Endothelial cell of umbilical vein (primary cell): ENCODE measurements around the gene POU2F3. TPM values are rescaled to one million over a fixed set of nuclear protein-coding genes. Genes with fewer than 3 reads are reported as not detected.

ENCODE experiments used
- BruUV-seq: library from RNA; stranded (reverse); fragments of 400-500 nt; replicated peaks from 2 replicates; lab custom pipeline; 2021; lab: Mats Ljungman, UMichigan
- CTCF ChIA-PET: fragments of 300-600, 350-600 bp; sonication (Branson Sonifier 250); formaldehyde crosslinking; loops from one replicate; lab custom pipeline; 2021; ENCODE audit warnings: antibody characterized with exemption, inconsistent platforms; lab: Charles Lee
- POLR2A ChIA-PET: fragments of 300-600, 350-600 bp; sonication (Branson Sonifier 250); formaldehyde crosslinking; loops from one replicate; lab custom pipeline; 2021; ENCODE audit warnings: antibody characterized with exemption, inconsistent platforms; lab: Charles Lee
- DNase-seq: peaks from one replicate; pipeline ENCODE4 v3.0.0-alpha.2; 2011; ENCODE audit warnings: low read depth, low spot score
- FAIRE-seq: peaks from 2 replicates; lab custom pipeline; 2011; peaks lifted over from hg19 to GRCh38; lab: Jason Lieb, UNC
- H2AFZ ChIP-seq: 2 replicates; pipeline ENCODE4 v1.6.0; 2012; ENCODE audit warnings: low read depth, low read length, control low read depth, inconsistent platforms
- H3K27ac ChIP-seq: 2 replicates; pipeline ENCODE4 v1.5.1; 2011; ENCODE audit warnings: low read depth, mild to moderate bottlenecking, control low read depth, low read length, moderate library complexity; ENCODE audit not compliant: insufficient read depth
- H3K27me3 ChIP-seq, 2 experiments: 2 replicates each; pipeline versions ENCODE4 v1.6.0 to v1.6.1; 2011; ENCODE audit warnings: low read length in 2 of 2, mixed read lengths in 1 of 2; ENCODE audit not compliant: control insufficient read depth in 2 of 2, insufficient read depth in 2 of 2
- H3K36me3 ChIP-seq, 2 experiments: 2 replicates in 1 of 2; 3 replicates in 1 of 2; pipeline ENCODE4 v1.5.1; 2011; ENCODE audit warnings: low read length in 2 of 2, mild to moderate bottlenecking in 1 of 2, moderate library complexity in 1 of 2; ENCODE audit not compliant: control insufficient read depth in 2 of 2, insufficient read depth in 2 of 2; ENCODE audit errors: extremely low read depth in 1 of 2
- H3K4me1 ChIP-seq: 3 replicates; pipeline ENCODE4 v1.5.1; 2011; ENCODE audit warnings: mild to moderate bottlenecking, low read length; ENCODE audit not compliant: control insufficient read depth, insufficient read depth; ENCODE audit errors: extremely low read depth
- H3K4me2 ChIP-seq: 2 replicates; pipeline ENCODE4 v1.6.1; 2011; ENCODE audit warnings: low read length, control low read depth, mixed read lengths; ENCODE audit not compliant: insufficient read depth
- H3K4me3 ChIP-seq, 3 experiments: fragments of 200-600 bp in 1 of 3; sonication (generic), shearing (Covaris generic) in 1 of 3; replicated peaks in 1 of 3; 2 replicates each; pipeline ENCODE4 v1.5.1; 2011 to 2016; ENCODE audit warnings: control low read depth in 3 of 3, low read length in 3 of 3, mild to moderate bottlenecking in 2 of 3, inconsistent platforms in 1 of 3, low read depth in 1 of 3, moderate library complexity in 1 of 3; ENCODE audit not compliant: insufficient read depth in 1 of 3
- H3K79me2 ChIP-seq: 2 replicates; pipeline ENCODE4 v1.6.0; 2012; ENCODE audit warnings: low read length, inconsistent platforms; ENCODE audit not compliant: control insufficient read depth, insufficient read depth
- H3K9ac ChIP-seq: replicated peaks from 2 replicates; pipeline ENCODE3; 2011; ENCODE audit warnings: low read length, control low read depth; ENCODE audit not compliant: insufficient read depth; ENCODE audit errors: extremely low read depth
- H3K9me1 ChIP-seq: replicated peaks from 3 replicates; pipeline ENCODE4 v1.6.0; 2011; ENCODE audit warnings: mild to moderate bottlenecking, low read length; ENCODE audit not compliant: control insufficient read depth, insufficient read depth; ENCODE audit errors: extremely low read depth
- H3K9me3 ChIP-seq: replicated peaks from 2 replicates; pipeline ENCODE4 v1.5.1; 2012; ENCODE audit warnings: low read length, inconsistent platforms; ENCODE audit not compliant: control insufficient read depth, insufficient read depth
- H4K20me1 ChIP-seq: replicated peaks from 2 replicates; pipeline ENCODE3; 2011; ENCODE audit warnings: mild to moderate bottlenecking, low read length; ENCODE audit not compliant: control insufficient read depth, insufficient read depth; ENCODE audit errors: extremely low read depth
- CTCF ChIP-seq, 2 donors: IDR thresholded peaks; 1 replicate in 1 of 2; 2 replicates in 1 of 2; pipeline ENCODE4 v1.5.1; 2011; ENCODE audit warnings: low read length in 2 of 2, mild to moderate bottlenecking in 2 of 2, moderate library complexity in 2 of 2, control low read depth in 1 of 2, inconsistent platforms in 1 of 2, low read depth in 1 of 2; ENCODE audit not compliant: insufficient read depth in 1 of 2; ENCODE audit errors: extremely low read depth in 1 of 2
- EZH2 ChIP-seq: IDR thresholded peaks from 2 replicates; pipeline ENCODE4 v1.6.1; 2012; ENCODE audit warnings: borderline replicate concordance, low read depth, mild to moderate bottlenecking, moderate library complexity, low read length, inconsistent platforms; ENCODE audit not compliant: severe bottlenecking
- FOS ChIP-seq: IDR thresholded peaks from 2 replicates; pipeline ENCODE4 v1.6.1; 2011; ENCODE audit warnings: mild to moderate bottlenecking, low read length, moderate library complexity, borderline replicate concordance; ENCODE audit not compliant: insufficient read depth
- GATA2 ChIP-seq: IDR thresholded peaks from 2 replicates; pipeline ENCODE4 v1.7.0; 2011; ENCODE audit warnings: low read depth, mild to moderate bottlenecking, moderate library complexity, mixed read lengths, low read length; ENCODE audit not compliant: insufficient read length, insufficient read depth
- JUN ChIP-seq: IDR thresholded peaks from 2 replicates; pipeline ENCODE4 v1.6.1; 2011; ENCODE audit warnings: borderline replicate concordance, low read depth; ENCODE audit not compliant: insufficient read length, insufficient read depth
- MAX ChIP-seq: IDR thresholded peaks from 2 replicates; pipeline ENCODE4 v1.6.1; 2011; ENCODE audit not compliant: insufficient read depth, insufficient read length
- MYC ChIP-seq: IDR thresholded peaks from one replicate; pipeline ENCODE4 v1.6.1; 2011; ENCODE audit warnings: mild to moderate bottlenecking, low read depth, low read length
- POLR2A ChIP-seq: IDR thresholded peaks from 2 replicates; pipeline ENCODE4 v1.6.1; 2012; ENCODE audit warnings: low read depth, mild to moderate bottlenecking, control low read depth, low read length
- POLR2AphosphoS5 ChIP-seq: IDR thresholded peaks from 2 replicates; pipeline ENCODE4 v1.6.1; 2012; ENCODE audit warnings: low read depth, mild to moderate bottlenecking, control low read depth, low read length, moderate library complexity; ENCODE audit not compliant: insufficient read depth
- dilution Hi-C: fragments of 300-500 bp; cut with MboI; formaldehyde crosslinking; loops from one replicate; pipeline ENCODE4 v1.15.0; 2019; ENCODE audit warnings: low sequenced_read_pairs; ENCODE audit not compliant: extremely low pct_ligation_motif_present
- intact Hi-C: fragments of 100-400 bp; cut with micrococcal nuclease; formaldehyde crosslinking; loops from one replicate; pipeline ENCODE4 v1.10.0; 2022
- polyA plus RNA-seq, 4 experiments: library from polyadenylated mRNA; depleted of rRNA in 3 of 4; stranded (reverse) in 3 of 4; unstranded in 1 of 4; fragments of >200 nt; gene quantifications; 2 replicates each; pipeline versions ENCODE4 v1.2.1 to v1.2.3, GENCODE V29; 2011 to 2012; ENCODE audit warnings: missing spikeins in 1 of 4
- total RNA-seq: library from RNA; stranded (reverse); gene quantifications from 2 replicates; pipeline ENCODE4 v1.2.3, GENCODE V29; 2021

The POU2F3 gene
- total and polyA plus RNA-seq, 2 donors (not counting 3 experiments of a cell fraction or from before 2014, with no cell fraction given), result 0.06 TPM; not detected in 1

- no peak for TF ChIP-seq JUN
- no TSS peak for BruUV-seq
- dilution Hi-C loops (no loop called here), intact Hi-C loops (no loop called here)
- ChIA-PET POLR2A (no interaction called here), CTCF (interaction anchor here (0.7 to 0.9 kb wide), 3 partner anchors 9 to 125 kb away, joined by 3 to 5 read pairs (median 3); no protein-coding TSS in a partner anchor)
- no peak for FAIRE-seq
- Histone ChIP-seq H4K20me1 (no peaks in the 10 kb centered on the region), H3K4me3 (no peak overlapping the region), H2AFZ (no peak overlapping the region), H3K27me3 (peaks cover 16 to 17% of the 10 kb centered on the region in 2 experiments), H3K9ac (no peak overlapping the region), H3K4me2 (no peak overlapping the region), H3K36me3 (no peaks in the 10 kb centered on the region), H3K9me1 (no peaks in the 10 kb centered on the region), H3K4me1 (no peaks in the 10 kb centered on the region), H3K27ac (no peak overlapping the region), H3K79me2 (no peaks in the 10 kb centered on the region), H3K9me3 (no peaks in the 10 kb centered on the region)
- no peak for DNase-seq
Observed at GRCh38 chr11:120294096-120294495, 54.2 kb downstream of the POU2F3 start.

GRCh38 chr11:120295099-120295498 lies 55.2 kb downstream of the POU2F3 start:
- no peak overlapping the region for H3K27ac ChIP-seq
- no peak overlapping the region for H3K9ac ChIP-seq
- no peak for TF ChIP-seq POLR2A
- TF ChIP-seq POLR2AphosphoS5, result no peak
- TF ChIP-seq GATA2, result no peak
- no peak for TF ChIP-seq MYC
- TF ChIP-seq MAX, result no peak
- TF ChIP-seq FOS, result no peak
- no peak for TF ChIP-seq EZH2
- TF ChIP-seq JUN, result no peak
- TF ChIP-seq CTCF (IDR thresholded peaks at IDR 0.05; ENCODE audit: extremely low read depth in 1 of 2, insufficient read depth in 1 of 2, low read depth in 1 of 2, low read length in 2 of 2), result no peak
- no peaks in the 10 kb centered on the region for H4K20me1 ChIP-seq
- no peak overlapping the region for H3K4me3 ChIP-seq
- no peaks in the 10 kb centered on the region for H3K4me1 ChIP-seq
- no peaks in the 10 kb centered on the region for H3K9me1 ChIP-seq
- dilution Hi-C loops (no loop called here), intact Hi-C loops (no loop called here)
- FAIRE-seq, result no peak
- no peak overlapping the region for H3K4me2 ChIP-seq
- no peak overlapping the region for H2AFZ ChIP-seq
- no peak for DNase-seq
- ChIA-PET CTCF (no interaction called here), POLR2A (no interaction called here)
- no TSS peak for BruUV-seq
- H3K9me3 ChIP-seq, result no peaks in the 10 kb centered on the region
- no peaks in the 10 kb centered on the region for H3K36me3 ChIP-seq
- H3K27me3 ChIP-seq, result peaks cover 12 to 14% of the 10 kb centered on the region in 2 experiments
- no peaks in the 10 kb centered on the region for H3K79me2 ChIP-seq
